ENCODE results near the gene NPC1L1. TPM values are rescaled to one million over a fixed set of nuclear protein-coding genes. Genes with fewer than 3 reads are reported as not detected.

The NPC1L1 gene
- total and polyA plus RNA-seq, 8 donors, result 0.06 to 0.50 (median 0.32) TPM; not detected in 1

DNA sequence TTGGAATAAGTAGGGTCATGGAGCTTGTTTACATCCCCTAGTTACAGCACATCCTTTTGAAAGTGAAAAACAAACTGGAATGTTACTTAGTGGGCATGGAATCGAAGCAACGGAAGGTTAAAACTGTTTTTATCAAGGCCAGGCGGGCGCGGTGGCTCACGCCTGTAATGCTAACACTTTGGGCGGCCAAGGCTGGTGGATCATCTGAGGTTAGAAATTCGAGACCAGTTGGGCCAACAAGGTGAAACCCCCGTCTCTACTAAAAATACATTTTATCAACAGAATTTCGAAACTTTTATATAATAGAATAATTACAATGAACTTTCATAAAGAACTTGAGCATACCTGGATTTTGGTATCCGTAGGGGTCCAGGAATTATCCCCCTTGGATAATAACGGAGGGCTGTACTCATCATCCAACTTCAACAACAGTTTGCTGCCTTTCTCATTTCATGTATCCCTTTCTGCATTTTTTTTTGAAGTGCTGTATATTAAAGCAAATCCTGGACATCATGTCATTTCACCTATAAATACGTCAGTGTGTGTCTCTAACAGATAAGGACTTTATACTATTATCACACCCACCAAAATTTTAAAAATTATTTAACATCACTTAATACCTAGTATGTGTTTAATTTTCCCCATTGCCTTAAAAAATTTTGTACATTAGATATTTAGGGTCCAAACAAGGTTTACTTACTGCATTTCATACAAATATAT lies 42.2 kb upstream of the NPC1L1 start:
- H3K27me3 ChIP-seq, result no peaks in the 10 kb centered on the region
- peaks cover 7 to 32% of the 10 kb centered on the region in 2 donors for H3K4me1 ChIP-seq
- TF ChIP-seq CTCF (IDR thresholded peaks at IDR 0.05), result no peak
- H3K4me3 ChIP-seq, result peak overlapping the region; percentile 92 to 99
- DNase-seq (no peak), ATAC-seq (no peak)
- H3K36me3 ChIP-seq, result peaks cover 0 to 24% of the 10 kb centered on the region in 2 donors
- intact Hi-C loops (cut with DNase I), result loop anchor here in 1 of 2 donors (10.0 kb wide), 2 partner anchors 261 to 341 kb away; partner anchors contain the start of gene H2AZ2
- H3K9me3 ChIP-seq, result no peaks in the 10 kb centered on the region
- peak overlapping the region; percentile 99 for H3K27ac ChIP-seq

GRCh38 chr7:44581879-44582603 lies 40.9 kb upstream of the NPC1L1 start, which contains the start of gene TMED4:
Gene TMED4, minus strand, starts transcription at chr7:44582231. Its CDS starts 25 bp downstream, at chr7:44582206.
- no peak for TF ChIP-seq CTCF (IDR thresholded peaks at IDR 0.05)
- Histone ChIP-seq H3K4me3 (peak within 1 kb of the TSS; percentile 92 to 99), H3K27me3 (no peaks in the 10 kb centered on the region), H3K27ac (peak within 1 kb of the TSS; percentile 99), H3K36me3 (peaks cover 0 to 33% of the 10 kb centered on the region in 2 donors), H3K9me3 (no peaks in the 10 kb centered on the region), H3K4me1 (peaks cover 7 to 29% of the 10 kb centered on the region in 2 donors)
- intact Hi-C loops (cut with DNase I), result loop anchor here in 1 of 2 donors (10.0 kb wide), 2 partner anchors 263 to 343 kb away; partner anchors contain the start of gene H2AZ2
- DNase-seq (peak; percentile 99 to 100 (median 100)), ATAC-seq (peak; percentile 97)

DNA sequence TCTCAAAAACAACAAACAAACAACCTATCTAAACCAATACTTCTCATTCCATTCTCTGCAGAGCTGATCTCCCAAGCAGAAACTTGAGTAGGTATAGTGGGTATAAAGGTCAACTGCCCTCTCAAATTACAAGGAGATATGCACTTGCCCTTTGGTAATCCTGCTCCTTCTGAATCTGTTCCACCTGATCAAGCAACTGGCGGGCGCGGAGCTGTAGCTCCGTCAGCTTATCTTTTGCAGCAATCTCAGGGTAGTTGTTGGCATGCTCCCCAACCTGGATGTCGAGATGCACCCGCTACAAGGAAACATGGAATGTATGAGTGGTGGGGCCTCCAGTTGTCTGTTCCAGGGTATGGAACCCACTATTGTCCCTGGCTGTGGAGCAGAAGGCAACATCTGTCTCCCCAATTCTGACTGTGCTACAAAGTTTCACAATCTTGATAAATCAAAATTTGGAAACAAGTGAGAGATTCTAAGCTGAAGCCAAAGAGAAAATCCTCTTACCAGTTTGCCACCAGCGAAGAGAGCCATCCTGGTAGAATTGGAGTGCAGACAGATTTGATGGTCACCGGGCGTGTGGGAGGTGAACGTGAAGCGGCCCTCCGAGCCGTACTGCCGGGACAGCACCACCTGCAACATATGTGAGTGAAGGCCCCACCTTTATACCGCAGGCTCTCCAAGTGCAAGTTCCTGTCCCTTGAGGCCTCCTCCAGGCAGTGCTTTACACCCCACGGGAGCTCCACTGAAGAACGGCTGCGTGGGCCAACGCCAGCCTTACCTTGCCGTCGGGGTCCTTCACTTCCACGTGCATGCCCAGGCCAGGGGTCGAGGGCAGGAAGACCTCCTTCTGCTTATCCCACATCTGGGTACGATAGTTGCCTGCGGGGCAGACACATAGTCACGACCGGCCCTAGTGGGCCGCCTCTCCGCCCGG lies 40.1 kb upstream of the NPC1L1 start:
- intact Hi-C loops (cut with DNase I), result loop anchor here in 1 of 2 donors (10.0 kb wide), 2 partner anchors 264 to 344 kb away; partner anchors contain the start of gene H2AZ2
- ATAC-seq, result peak; percentile 52

DNA sequence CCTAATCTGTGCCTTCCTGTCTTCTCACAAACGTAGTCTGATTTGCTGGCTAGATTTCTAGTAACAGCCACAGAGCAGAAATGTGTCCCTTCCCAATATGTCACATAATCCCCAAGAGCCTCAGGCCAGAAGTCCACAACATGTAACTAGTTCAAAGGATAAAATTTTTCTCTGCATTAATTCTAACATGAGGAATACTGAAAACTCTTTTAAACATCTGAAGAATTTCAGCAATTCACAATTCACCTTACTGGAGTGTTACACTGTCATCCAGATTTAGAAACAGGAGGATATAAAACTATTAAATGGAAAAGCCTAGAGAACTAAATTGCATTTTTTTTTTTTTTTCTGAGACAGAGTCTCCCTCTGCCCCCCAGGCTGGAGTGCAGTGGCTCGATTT lies 35.1 kb upstream of the NPC1L1 start:
- no peak for TF ChIP-seq CTCF (IDR thresholded peaks at IDR 0.05)
- DNase-seq (no peak), ATAC-seq (no peak)
- intact Hi-C loops (cut with DNase I), result no loop called here
- Histone ChIP-seq H3K9me3 (no peaks in the 10 kb centered on the region), H3K4me1 (peaks cover 21 to 58% of the 10 kb centered on the region in 2 donors), H3K27ac (no peak overlapping the region), H3K4me3 (no peak overlapping the region), H3K36me3 (peaks cover 3 to 62% of the 10 kb centered on the region in 2 donors), H3K27me3 (no peaks in the 10 kb centered on the region)

More for the DNA sequence above, 40.1 kb upstream of the NPC1L1 start:
- no peaks in the 10 kb centered on the region for H3K27me3 ChIP-seq
- no peaks in the 10 kb centered on the region for H3K9me3 ChIP-seq
- peaks cover 7 to 29% of the 10 kb centered on the region in 2 donors for H3K4me1 ChIP-seq
- H3K27ac ChIP-seq, result peak overlapping the region; percentile 81 to 99
- H3K36me3 ChIP-seq, result peaks cover 0 to 39% of the 10 kb centered on the region in 2 donors
- no peak for TF ChIP-seq CTCF (IDR thresholded peaks at IDR 0.05)
- peak overlapping the region; percentile 92 to 99 for H3K4me3 ChIP-seq
- DNase-seq, result peak in 1 of 4 donors; percentile 41

All from left lung (tissue), 10 donors.